T-helper 2 cell treated with Interferon-gamma antibody and Interleukin-4, amounts not matched to agents 100 ng/mL and 5 ng/mL, for 36 hours (primary cell): ENCODE data around the gene HIVEP2. TPM values are rescaled to one million over a fixed set of nuclear protein-coding genes. Genes with fewer than 3 reads are reported as not detected.

ENCODE experiments used
- intact Hi-C: fragments of 100-400 bp; cut with micrococcal nuclease; formaldehyde crosslinking; loops from one replicate; pipeline ENCODE4 v1.15.1; 2023
- total RNA-seq: library from RNA; stranded (reverse); gene quantifications from 2 replicates; pipeline ENCODE4 v1.2.3, GENCODE V29; 2022

The HIVEP2 gene
- total RNA-seq, 1 donor from 2014 or later: 11.3 TPM

- intact Hi-C loops: no loop called here
Measured at GRCh38 chr6:142898927-142899895, 45.8 kb downstream of the HIVEP2 start.

GRCh38 chr6:142897659-142898058 is 47.3 kb downstream of the HIVEP2 start:
- intact Hi-C loops: no loop called here

DNA sequence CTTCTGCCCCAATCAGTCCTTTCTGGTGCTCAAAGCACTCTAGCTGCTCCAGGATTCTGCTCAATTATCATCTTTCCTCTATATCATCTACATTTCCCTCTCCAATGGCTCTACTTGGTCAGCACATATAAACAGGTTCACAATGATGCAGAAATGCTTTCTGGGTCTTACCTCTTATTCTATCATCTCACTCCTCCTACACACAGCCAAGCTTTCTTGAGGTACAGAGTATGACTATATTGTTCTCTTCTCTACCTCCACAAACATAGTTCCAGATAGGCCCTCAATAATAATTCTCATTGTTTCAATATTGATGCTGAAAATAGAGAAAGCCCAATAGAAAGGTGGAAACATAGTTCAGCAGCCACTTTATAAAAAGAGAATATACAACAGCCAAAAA is 48.2 kb downstream of the HIVEP2 start:
- intact Hi-C loops: no loop called here

DNA sequence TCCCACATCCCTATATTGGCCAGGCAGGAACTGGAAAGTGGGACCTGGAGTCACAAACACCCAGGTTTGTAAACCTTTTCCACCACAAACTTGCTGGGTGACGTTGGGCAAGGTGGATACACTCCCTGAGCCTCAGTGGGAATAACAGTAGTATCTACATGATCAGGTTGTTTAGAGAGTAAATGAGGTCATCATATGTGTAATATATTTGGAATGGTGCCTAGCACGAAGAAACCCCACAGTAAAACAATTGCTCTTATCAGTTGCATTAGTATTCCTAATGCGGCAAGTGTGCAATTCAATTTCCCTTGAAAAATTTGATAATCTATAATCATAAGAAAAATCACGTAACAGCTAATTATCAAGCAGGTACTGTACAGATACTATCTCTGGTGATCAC is 51.9 kb downstream of the HIVEP2 start:
- intact Hi-C loops: no loop called here

DNA sequence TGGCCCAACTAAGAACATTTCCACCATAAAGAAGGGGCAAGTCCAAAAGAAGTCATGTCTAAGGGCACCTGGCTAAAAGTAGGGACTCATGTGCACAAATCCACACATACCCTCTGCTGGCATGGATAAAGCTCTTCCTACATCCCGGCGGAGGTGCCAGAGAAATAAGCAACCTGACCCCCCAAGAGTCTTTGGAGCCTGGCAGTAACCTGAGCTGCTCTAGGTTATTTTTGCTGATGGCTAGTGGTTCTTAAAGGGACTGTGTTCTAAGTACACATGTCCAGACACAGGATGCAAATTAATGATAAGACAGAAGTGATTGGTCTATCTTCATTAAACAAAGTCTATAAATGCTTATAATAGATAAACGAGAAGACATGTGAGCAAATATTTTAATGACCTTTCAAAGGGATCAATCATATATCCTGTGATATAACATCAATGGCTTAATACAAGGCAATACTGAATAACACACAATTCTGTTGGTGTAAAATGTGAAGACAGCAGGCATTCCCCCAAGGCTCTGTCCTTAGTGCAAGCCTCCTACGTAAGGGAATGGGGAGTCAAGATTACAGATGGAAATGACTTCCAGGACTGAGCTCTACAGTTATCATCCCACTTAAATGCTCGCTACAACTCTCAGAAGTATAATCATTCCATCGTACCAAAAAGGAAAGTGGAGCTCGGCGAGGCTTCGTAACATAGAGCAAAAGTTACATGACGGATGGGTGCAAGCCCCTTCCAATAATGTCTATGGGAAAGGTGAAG is 52.5 kb downstream of the HIVEP2 start:
- intact Hi-C loops: no loop called here

GRCh38 chr6:142891454-142891853 is 53.5 kb downstream of the HIVEP2 start:
- intact Hi-C loops: no loop called here

- intact Hi-C loops: loop anchor here (5.0 to 10.0 kb wide), 3 partner anchors 39 to 1176 kb away; no protein-coding TSS in a partner anchor
Measured at GRCh38 chr6:142888456-142888855, 56.5 kb downstream of the HIVEP2 start.

GRCh38 chr6:142887517-142887916 is 57.5 kb downstream of the HIVEP2 start:
- intact Hi-C loops: loop anchor here (5.0 to 10.0 kb wide), 3 partner anchors 40 to 1177 kb away; no protein-coding TSS in a partner anchor

DNA sequence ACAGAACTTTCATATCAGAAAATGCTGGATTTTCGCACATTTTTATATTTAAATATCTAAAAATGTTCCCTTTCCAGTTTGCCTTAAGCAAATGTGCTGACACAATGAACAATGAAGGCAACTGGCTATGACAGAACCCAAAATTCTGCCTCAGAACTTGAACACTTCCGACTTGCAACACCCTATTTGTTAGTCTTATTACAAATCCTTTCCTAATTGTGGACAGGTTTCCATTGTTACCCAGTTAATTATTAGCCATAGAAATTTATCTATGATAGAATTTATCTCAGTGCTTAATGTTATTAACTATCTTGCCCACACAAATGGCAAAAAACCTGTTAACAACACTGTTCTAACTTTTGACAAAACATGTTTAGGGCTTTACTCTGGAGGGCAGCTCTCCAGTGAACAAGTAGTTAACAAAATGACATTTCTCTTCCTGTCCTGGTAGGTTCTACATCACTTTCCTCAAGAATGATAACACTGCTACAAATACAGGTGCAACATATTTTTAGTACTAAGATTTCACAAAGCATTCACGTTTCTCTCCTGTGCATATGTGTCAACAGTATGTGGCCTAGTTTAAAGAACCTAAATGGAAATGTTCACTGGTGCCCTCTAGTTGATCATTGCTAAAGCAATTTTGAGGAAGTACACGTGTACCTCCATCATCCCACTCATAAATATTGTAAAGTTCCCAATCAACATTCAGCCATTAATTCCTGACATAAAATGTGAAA is 58.4 kb downstream of the HIVEP2 start:
- intact Hi-C loops: loop anchor here (1.0 to 10.0 kb wide), 4 partner anchors 27 to 1178 kb away; no protein-coding TSS in a partner anchor

GRCh38 chr6:142885182-142885867 is 59.7 kb downstream of the HIVEP2 start:
- intact Hi-C loops: loop anchor here (1.0 to 10.0 kb wide), 9 partner anchors 13 to 1179 kb away; no protein-coding TSS in a partner anchor

GRCh38 chr6:142884214-142885035 is 60.6 kb downstream of the HIVEP2 start:
- intact Hi-C loops: loop anchor here (1.0 to 10.0 kb wide), 9 partner anchors 12 to 1180 kb away; no protein-coding TSS in a partner anchor

- intact Hi-C loops: loop anchor here (10.0 kb wide), 2 partner anchors 188 to 1182 kb away; no protein-coding TSS in a partner anchor
Measured at GRCh38 chr6:142883011-142883410, 62.0 kb downstream of the HIVEP2 start.

- intact Hi-C loops: loop anchor here (10.0 kb wide), 2 partner anchors 187 to 1183 kb away; no protein-coding TSS in a partner anchor
Measured at GRCh38 chr6:142881761-142882160, 63.2 kb downstream of the HIVEP2 start.

GRCh38 chr6:142881290-142881689 is 63.7 kb downstream of the HIVEP2 start:
- intact Hi-C loops: loop anchor here (10.0 kb wide), 2 partner anchors 186 to 1184 kb away; no protein-coding TSS in a partner anchor

DNA sequence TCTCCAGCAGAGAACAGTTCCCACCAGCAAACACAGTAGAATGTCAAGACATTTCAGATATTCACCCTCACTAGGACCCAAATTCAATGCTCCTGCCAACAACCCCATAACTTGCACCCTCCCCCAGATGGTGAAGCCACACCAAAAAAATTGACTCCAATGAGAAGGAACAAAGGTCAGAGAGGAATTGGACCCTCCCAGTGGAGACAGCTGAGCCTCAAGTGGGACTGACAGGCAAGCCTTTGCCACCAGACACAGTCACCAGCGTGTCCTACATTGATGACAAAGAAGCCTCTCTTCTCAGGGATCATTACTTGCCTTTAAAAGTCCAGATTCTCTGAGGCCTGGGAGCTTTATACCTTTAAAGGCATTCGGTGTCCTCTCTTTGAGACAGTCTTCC is 64.8 kb downstream of the HIVEP2 start:
- intact Hi-C loops: loop anchor here (10.0 kb wide), 2 partner anchors 185 to 1185 kb away; no protein-coding TSS in a partner anchor

DNA sequence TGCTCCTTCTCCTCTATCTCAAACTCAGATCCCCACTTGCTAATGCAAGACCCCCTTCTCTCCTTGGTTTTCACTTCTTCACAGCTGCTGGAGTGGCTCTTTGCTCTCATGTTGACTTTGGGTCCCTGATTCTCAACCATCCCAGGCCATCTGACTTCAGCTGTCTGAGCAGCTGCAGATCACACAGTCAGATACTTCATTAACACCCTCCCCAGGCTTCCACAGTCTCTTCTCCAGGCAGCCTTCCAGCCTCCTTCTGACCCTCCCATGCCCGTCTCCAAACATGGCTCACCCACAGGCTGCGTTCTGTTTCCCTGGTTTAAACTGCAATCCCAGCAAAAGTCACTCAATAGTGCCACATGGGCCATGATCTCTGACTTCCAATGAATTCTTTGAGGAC is 65.4 kb downstream of the HIVEP2 start:
- intact Hi-C loops: no loop called here

DNA sequence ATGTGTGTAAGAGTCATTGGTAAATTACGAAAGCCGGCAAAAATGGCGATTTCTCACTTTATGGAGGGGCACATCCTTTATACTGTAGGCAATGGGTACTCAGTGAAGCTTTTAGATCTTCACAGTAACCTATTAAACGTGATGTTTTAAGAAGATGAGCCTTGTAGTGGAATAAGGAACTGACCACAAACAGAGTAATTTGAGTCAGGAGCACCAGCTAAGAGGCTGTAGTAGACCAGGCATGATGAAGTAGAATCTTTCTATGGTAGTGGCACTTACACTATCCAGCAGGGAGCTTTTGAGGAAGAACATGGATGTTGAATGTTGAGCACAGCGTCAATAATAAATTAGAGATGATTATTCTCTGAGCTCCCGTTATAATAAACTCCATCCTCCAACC is 65.9 kb downstream of the HIVEP2 start:
- intact Hi-C loops: no loop called here

GRCh38 chr6:142878407-142878806 is 66.6 kb downstream of the HIVEP2 start:
- intact Hi-C loops: no loop called here

DNA sequence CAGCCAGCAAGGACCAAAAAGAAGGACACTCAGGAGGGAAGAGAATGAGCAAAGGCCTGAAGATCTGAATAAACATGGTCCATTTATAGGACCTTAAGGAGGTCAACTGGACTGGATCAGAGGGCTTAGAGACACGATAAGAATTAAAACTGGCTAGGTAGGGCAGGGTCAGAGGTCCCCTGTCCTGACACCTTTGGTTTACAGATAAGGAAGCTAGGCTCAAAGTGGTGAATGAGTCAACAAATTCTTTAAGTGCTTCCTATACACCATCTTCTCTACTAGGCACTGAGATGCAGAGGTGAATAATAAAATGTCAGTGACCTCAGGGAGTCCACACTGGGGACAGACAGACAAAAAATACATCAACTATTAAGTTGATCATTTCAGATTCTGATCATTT is 70.3 kb downstream of the HIVEP2 start:
- intact Hi-C loops: loop anchor here (5.0 kb wide), 1 partner anchor 38 kb away; no protein-coding TSS in a partner anchor
